Vagina (tissue), 2 donors: Measurements from ENCODE around the gene CDH4.

Experiments used
- CTCF ChIP-seq, 3 experiments: fragments of 450-650 bp in 2 of 3; fragments of 200-600 bp in 1 of 3; sonication (generic) in 1 of 3; IDR thresholded peaks; one replicate each; pipeline ENCODE4 v1.5.1; 2017 to 2019; ENCODE audit warnings: antibody characterized with exemption in 3 of 3, mild to moderate bottlenecking in 2 of 3, moderate library complexity in 2 of 3
- POLR2A ChIP-seq, 2 donors: fragments of 450-650 bp; IDR thresholded peaks; one replicate each; pipeline ENCODE4 v1.6.1; 2017; ENCODE audit warnings: antibody characterized with exemption in 2 of 2, mild to moderate bottlenecking in 2 of 2, moderate library complexity in 2 of 2

- TF ChIP-seq POLR2A (IDR thresholded peaks at IDR 0.05): no peak
- TF ChIP-seq CTCF (IDR thresholded peaks at IDR 0.05): no peak
Observed at GRCh38 chr20:61884571-61885389, 632.7 kb downstream of the CDH4 start.
